GM19328 (cell line): Measurements from ENCODE around the gene TMEM255B.
"Not testable (repeated sequence)": the region's sequence is repeated elsewhere in the genome, so short reads cannot be mapped to it uniquely, and the experiment has no call there.

Experiments
- ATAC-seq: cut with Tn5 transposase; IDR thresholded peaks from one replicate; pipeline ENCODE4 v1.9.1; 2021; ENCODE audit warnings: mild to moderate bottlenecking, moderate library complexity; ENCODE audit not compliant: unreplicated experiment

Gene TMEM255B

DNA sequence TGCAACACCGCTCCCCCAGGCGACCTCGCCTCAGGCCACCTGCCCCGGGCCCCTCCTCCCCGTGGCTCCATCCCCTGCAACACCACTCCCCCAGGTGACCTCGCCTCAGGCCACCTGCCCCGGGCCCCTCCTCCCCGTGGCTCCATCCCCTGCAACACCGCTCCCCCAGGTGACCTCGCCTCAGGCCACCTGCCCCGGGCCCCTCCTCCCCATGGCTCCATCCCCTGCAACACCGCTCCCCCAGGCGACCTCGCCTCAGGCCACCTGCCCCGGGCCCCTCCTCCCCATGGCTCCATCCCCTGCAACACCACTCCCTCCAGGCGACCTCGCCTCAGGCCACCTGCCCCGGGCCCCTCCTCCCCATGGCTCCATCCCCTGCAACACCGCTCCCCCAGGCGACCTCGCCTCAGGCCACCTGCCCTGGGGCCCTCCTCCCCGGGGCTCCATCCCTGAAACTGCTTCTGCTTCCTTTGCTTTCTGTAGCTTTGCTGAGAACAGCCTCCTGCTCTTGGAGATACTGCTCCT lies 71.5 kb downstream of the TMEM255B start:
- ATAC-seq: not testable (repeated sequence)

- ATAC-seq: no peak
Measured at GRCh38 chr13:113831061-113831460, 72.0 kb downstream of the TMEM255B start.

DNA sequence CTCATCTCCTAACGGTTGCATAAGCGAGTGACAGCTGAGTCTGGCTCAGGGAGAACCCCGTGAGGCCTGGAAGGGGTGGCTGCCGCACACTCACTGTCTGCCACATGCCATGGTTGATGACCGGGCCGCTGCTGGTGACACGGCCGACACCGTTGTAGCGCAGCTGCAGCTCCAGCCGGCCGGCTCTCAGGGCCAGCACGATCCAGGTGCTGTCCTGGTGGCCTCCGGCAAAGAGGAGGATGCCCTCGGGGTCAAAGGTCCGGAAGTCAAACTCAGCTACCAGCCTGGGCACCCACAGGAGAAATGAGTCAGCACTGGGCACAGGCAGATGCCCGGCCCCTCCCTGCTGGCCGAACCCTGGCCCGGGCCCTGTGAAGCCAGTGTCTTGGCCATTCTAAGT lies 73.2 kb downstream of the TMEM255B start:
- no peak for ATAC-seq

GRCh38 chr13:113832631-113833030 lies 73.6 kb downstream of the TMEM255B start:
- no peak for ATAC-seq

DNA sequence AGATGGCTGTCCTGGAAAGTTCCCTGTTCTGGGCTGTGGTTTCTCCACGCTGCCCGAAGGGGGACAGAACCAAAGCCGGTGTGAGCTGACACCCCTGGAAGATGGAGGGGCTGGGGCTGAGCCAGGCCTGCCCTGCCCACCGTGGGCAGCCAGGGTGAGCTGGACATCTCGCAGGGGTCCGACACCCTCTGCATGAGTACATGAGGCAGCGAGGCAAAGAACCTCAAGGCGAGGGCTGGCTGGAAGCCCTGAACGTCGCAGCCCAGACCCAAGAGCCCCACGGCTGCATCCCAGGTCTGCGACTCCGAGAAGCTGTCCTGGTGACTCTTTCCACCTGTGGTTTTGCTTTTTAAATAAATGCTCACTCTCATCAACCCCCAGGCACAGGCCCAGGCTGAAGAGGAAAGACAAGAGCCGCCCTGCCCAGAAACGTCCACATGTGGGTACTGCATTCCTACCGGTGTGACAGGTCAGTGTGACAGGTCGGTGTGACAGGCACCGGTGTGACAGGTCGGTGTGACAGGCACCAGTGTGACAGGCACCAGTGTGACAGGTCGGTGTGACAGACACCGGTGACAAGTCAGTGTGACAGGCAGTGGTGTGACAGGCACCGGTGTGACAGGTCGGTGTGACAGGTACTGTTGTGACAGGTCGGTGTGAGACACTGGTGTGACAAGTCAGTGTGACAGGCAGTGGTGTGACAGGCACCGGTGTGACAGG lies 74.2 kb downstream of the TMEM255B start:
- ATAC-seq: no peak

DNA sequence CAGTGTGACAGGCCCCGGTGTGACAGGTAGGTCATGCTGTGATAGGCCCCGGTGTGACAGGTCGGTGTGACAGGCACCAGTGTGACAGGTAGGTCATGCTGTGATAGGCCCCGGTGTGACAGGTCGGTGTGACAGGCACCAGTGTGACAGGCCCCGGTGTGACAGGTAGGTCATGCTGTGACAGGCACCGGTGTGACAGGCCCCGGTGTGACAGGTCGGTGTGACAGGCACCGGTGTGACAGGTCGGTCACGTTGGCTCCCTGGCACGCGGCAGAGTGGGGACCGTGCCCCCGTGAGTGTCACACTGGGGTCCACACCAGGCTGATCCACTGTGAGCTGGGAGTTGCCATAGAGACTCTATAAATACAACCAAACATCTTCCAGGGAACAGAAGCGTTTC lies 75.0 kb downstream of the TMEM255B start:
- ATAC-seq: not testable (repeated sequence)

GRCh38 chr13:113834496-113835200 lies 75.6 kb downstream of the TMEM255B start:
- ATAC-seq: no peak

GRCh38 chr13:113835461-113836270 lies 76.6 kb downstream of the TMEM255B start:
- no peak for ATAC-seq

DNA sequence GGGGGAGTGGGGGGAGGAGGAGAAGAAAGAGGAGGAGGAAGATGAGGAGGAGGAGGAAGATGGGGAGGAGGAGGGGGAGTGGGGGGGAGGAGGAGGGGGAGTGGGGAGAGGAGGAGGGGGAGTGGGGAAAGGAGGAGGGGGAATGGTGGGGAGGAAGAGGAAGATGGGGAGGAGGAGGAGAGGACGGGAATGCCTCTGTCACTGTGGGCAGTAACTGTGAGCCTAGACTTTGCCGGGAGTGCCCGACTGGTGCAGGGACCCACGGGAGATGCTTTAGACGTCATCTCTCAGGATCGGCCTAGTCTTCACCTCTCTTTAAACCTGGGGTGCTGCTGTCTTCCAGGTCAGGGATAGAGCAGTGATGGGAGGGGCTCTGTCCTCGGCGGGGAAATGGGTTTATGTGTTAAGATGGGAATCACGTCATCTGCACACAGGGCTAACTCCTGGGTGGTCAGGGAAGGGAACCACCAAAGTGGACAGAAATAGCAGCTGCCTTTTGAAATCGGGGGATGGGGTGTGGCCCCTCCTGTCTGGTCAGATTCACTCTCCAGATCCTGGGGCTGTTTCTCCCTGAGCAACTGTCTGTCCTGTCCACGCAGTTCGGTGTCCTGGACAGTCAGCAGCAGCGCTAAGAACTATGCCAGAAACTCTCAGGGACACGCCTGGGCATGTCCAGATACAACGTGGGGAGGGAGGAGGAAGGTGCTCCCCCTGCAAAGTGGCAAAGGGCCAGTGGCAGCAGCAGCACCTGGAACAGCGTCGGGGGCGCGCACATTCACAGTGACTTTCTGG lies 77.9 kb downstream of the TMEM255B start:
- no peak for ATAC-seq

DNA sequence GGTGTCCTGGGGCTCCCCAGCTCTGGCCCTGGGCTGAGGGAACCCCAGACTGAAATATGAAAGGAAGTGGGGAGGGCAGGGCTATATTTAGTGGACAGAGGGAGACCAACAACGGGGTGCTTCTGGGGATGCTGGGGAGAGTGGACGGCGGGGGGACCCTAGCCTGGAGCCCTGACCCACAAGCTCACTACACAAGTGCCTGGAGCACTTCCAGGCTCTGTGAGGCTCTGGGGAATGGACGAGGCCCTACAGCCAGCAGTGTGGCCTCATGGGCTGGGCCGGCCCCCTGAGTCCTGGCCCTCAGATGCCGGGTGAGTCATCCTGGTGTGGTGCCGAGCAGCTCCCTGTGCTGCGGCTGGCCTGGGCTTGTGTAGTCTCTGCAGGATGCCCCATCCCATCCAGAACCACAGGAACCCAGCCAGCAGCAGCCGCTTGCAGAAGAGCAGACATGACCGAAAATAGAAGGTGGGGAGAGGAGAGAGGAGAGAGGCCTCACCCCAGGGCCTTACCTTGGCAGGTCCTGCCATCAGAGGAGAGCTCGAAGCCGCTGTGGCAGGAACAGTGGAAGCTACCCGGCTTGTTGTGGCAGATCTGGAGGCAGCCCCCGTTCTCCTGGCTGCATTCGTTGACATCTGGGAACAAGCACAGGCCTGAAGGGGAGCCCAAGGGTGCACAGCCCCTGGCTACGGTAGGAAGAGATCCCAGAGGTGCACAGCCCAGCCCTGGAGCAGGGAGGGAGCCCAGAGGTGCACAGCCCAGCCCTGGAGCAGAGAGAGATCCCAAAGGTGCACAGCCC lies 78.7 kb downstream of the TMEM255B start:
- no peak for ATAC-seq

DNA sequence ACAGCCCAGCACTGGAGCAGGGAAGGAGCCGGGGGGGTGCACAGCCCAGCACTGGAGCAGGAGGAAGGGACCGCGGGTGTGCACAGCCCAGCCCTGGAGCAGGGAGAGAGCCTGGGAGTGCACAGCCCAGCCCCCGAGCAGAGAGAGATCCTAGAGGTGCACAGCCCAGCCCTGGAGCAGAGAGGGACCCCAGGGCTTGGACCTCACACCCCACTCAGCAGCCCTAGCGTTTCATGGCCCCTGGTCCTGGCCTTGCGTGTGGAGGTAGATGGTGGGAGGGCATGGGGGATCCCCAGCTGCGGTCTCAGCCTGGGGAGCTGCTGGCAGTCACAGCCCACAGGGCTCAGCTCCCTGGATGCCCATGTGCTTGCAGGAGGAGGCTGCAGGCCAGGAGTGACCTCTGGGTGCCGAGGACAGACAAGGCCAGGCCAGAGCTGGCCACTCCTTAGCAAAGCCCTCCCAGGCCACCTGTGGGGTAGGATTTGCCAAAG lies 79.7 kb downstream of the TMEM255B start:
- no peak for ATAC-seq

- ATAC-seq: no peak
Measured at GRCh38 chr13:113839536-113840204, 80.6 kb downstream of the TMEM255B start.

DNA sequence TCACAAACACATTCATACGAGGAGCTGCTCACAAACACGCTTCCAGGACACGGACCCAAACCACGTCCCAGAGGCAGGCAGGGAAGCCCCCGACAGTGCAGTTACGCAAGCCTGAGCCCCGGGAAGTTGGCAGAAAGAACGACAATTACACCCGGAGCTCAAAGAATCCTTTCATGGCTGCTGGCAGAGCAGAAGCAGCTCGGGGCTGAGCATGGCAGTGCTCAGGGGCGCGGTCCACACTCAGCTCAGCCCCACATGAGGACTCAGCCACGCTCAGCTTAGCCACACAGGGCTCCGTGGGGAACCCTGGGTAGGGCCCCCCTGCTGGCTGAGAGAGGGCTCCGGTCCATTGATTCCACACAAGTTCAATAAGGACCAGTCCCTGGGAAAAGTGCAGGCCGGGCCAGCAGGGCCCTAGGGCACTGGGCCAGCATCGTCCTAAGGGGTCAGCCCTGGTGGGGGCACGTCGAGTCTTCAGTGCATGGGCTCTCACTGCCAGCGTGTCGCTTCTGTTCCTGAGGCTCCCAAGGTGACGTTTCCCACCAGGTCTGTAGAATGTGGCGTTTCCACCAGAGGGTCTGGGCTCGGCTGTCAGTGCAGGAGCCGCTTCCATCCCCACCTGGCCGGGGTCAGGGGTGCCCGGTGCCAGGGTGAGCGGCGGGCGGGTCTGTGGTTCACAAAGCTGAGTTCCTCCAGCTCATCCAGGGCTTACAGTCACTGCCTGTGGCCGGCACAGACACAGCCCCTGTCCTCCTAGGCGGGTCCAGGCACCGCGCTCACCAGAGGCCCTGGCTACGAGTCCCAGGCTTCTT lies 81.7 kb downstream of the TMEM255B start:
- ATAC-seq: no peak

- no peak for ATAC-seq
Measured at GRCh38 chr13:113841353-113841650, 82.3 kb downstream of the TMEM255B start.

- no peak for ATAC-seq
Measured at GRCh38 chr13:113842336-113843062, 83.5 kb downstream of the TMEM255B start.

DNA sequence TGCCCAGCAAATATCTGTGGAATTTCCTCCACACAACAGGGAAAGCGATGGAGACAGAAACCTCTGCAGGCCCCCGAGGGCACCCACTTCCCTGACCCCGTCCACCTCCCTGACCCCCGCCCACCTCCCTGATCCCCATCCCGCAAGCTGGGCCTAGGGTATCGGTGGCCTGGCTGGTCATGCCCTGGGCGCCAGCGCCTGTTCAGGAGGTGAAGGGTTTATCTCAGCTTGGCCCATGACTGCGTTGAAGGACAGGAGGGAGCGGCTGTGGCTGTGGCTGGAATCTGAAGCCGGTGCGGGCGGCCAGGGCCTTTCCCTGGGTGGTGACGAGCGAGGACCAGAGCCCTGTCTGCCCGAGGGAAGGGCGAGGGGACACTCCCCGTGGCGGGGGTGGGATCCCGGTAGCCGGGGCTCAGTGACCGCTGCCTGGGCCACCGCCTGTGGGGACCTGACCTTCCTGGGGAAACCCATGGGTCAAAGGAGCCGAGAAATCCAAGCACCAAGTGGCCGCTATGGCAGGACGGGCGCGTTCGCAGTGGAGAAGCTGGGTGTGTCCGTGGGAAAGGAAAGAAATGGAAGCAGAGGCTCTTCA lies 84.1 kb downstream of the TMEM255B start:
- no peak for ATAC-seq

DNA sequence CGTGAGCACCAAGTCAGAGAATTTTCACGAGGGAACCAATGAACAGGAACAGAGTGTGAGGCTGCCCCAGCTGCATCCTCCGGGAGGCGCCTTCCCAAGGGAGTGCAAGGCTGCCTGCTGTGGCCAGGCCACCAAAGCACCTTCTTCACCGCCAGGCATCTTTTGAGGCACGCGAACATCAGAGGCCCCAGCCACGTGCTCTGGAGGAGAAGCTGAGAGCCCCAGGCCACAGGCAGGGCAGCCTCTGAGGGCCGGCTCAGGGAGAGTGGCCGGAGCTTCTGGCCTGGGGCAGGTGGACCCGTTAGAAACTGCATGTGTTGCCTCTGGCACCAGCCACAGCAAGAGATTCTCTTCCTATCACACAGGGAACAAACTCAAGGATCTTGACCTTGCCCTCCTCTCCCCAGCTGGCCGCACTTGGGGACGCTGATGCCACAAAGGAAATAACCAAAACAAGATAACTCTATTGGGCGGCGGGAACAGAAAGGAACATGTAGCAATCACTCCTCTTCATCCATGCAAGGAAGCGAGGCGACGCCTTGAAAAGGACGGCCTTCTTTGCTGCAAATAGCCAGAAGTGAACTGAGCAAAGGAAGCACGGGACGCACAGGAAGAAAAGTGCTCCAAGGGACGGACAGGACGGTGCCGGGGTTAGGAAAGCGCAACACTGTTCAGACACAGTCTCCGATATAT lies 85.0 kb downstream of the TMEM255B start:
- ATAC-seq: no peak
